Right lobe of liver (tissue), 6 donors: ENCODE results near the gene ZFAND6. TPM values are rescaled to one million over a fixed set of nuclear protein-coding genes. Genes with fewer than 3 reads are reported as not detected.

Source experiments
- ATAC-seq, 4 donors: fragments of 200-7000 bp; cut with Tn5 transposase; one replicate each; pipeline ENCODE4 v1.9.1; 2020; ENCODE audit warnings: mild to moderate bottlenecking in 4 of 4, moderate library complexity in 4 of 4
- DNase-seq, 3 donors: peaks; one replicate each; pipeline ENCODE4 v3.0.0-alpha.2; 2020
- H3K27ac ChIP-seq, 3 donors: fragments of 200-600 bp; one replicate each; pipeline ENCODE4 v1.8.0; 2022
- H3K27me3 ChIP-seq, 2 donors: fragments of 200-600 bp; one replicate each; pipeline ENCODE4 v1.8.0; 2022
- H3K36me3 ChIP-seq, 4 donors: fragments of 200-600 bp; sonication (generic) in 1 of 4; one replicate each; pipeline versions ENCODE4 v1.5.1 to v1.8.0; 2017 to 2022; ENCODE audit warnings: control low read depth in 1 of 4
- H3K4me1 ChIP-seq, 4 donors: fragments of 200-600 bp; sonication (generic) in 1 of 4; one replicate each; pipeline versions ENCODE4 v1.5.1 to v1.8.0; 2017 to 2022; ENCODE audit warnings: control low read depth in 1 of 4
- H3K4me3 ChIP-seq, 3 donors: fragments of 200-600 bp; one replicate each; pipeline ENCODE4 v1.8.0; 2022
- H3K9me3 ChIP-seq, 4 donors: fragments of 200-600 bp; sonication (generic) in 1 of 4; one replicate each; pipeline versions ENCODE4 v1.5.1 to v1.8.0; 2017 to 2022; ENCODE audit warnings: control low read depth in 1 of 4
- POLR2A ChIP-seq: fragments of 450-650 bp; IDR thresholded peaks from one replicate; pipeline ENCODE4 v1.6.1; 2017; ENCODE audit warnings: antibody characterized with exemption, mild to moderate bottlenecking
- WGBS: methylation state at CpG from one replicate; pipeline ENCODE4 v1.1.6; 2018; ENCODE audit warnings: low coverage, low lambda C conversion rate; ENCODE audit not compliant: insufficient coverage; ENCODE audit errors: missing lambda C conversion rate; 5-methylcytosine and 5-hydroxymethylcytosine counted together
- intact Hi-C, 2 donors: fragments of 100-400 bp; cut with DNase I; formaldehyde crosslinking; loops; one replicate each; pipeline versions ENCODE4 v1.11.2 to v1.14.1; 2022
- total RNA-seq, 6 experiments: library from RNA; depleted of rRNA in 2 of 6; stranded (reverse); fragments of >200 nt in 2 of 6; fragmentation: NEBNext Ultra II Directional in 3 of 6; extraction: Animal tissue kit (Norgen Biotek cat#: 25700) in 3 of 6; gene quantifications; one replicate each; pipeline versions ENCODE4 v1.1.0 to v1.2.4, GENCODE V29; 2016 to 2023
- TF ChIP-seq, protein P1 (sequence below), 4 donors: fragments of 200-600 bp in 3 of 4; fragments of 450-650 bp in 1 of 4; IDR thresholded peaks; one replicate each; pipeline versions ENCODE4 v1.5.1 to v1.8.0; 2016 to 2022; ENCODE audit warnings: antibody characterized with exemption in 4 of 4, mild to moderate bottlenecking in 2 of 4
- donor health status: DM: no; HTN: yes; CAD: no.
- donor health status: DM: no; HTN: no; CAD: no.
- donor health status: DM: no; HTN: no; CAD: no.
- donor health status: DM: no; HTN: yes; CAD: no.
- donor health status: DM: no; HTN: yes; CAD: no.

The ZFAND6 gene
- total RNA-seq, 6 experiments from 2014 or later: 46.1 to 111 (median 48.9) TPM

DNA sequence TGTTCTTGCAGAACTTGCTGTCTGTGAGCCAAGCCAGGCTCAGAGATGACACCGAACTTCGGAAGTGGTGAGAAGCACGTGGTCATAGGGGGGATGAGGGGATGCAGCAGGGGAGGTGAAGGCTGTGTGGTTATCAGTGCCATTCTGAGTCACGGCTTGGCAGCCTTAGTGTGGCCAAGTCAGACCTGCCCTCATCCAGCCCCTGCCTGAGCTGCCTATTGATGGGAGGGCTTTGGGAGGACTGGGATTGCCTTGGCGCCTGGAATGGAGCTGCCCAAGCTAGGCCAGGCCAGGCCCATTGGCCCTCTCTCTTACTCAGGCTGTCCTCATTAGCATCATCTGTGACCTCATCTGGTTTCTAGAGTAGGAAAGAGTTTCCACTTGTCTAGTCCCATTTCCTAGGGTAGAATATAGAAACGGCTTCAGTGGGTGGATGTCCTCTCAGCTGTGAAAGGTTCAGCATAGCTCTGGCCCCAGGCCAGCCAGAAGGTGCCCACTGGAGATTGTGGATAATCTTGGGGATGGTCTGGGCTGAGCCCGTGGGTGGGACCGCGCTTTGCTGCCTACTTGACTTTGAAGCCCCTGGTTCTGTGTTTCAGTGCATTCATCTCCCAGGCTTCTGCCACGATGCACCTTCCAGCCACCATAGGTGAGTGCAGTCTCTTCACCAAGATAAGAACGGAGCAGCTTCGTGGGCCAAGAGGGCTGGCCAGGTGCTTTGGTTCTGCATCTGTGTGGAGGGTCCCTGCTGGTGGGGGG, 100.5 kb downstream of the ZFAND6 start:
- WGBS: no CpG with 5 or more reads among the region's 12 CpGs
- no peak overlapping the region for H3K4me3 ChIP-seq
- no peaks in the 10 kb centered on the region for H3K9me3 ChIP-seq
- H3K36me3 ChIP-seq: peaks cover 0 to 31% (median 9%) of the 10 kb centered on the region in 4 donors
- DNase-seq (no peak), ATAC-seq (no peak)
- peak overlapping the region; percentile 20 to 75 (median 51) for H3K27ac ChIP-seq
- TF ChIP-seq, protein P1, sequence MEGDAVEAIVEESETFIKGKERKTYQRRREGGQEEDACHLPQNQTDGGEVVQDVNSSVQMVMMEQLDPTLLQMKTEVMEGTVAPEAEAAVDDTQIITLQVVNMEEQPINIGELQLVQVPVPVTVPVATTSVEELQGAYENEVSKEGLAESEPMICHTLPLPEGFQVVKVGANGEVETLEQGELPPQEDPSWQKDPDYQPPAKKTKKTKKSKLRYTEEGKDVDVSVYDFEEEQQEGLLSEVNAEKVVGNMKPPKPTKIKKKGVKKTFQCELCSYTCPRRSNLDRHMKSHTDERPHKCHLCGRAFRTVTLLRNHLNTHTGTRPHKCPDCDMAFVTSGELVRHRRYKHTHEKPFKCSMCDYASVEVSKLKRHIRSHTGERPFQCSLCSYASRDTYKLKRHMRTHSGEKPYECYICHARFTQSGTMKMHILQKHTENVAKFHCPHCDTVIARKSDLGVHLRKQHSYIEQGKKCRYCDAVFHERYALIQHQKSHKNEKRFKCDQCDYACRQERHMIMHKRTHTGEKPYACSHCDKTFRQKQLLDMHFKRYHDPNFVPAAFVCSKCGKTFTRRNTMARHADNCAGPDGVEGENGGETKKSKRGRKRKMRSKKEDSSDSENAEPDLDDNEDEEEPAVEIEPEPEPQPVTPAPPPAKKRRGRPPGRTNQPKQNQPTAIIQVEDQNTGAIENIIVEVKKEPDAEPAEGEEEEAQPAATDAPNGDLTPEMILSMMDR (IDR thresholded peaks at IDR 0.05): no peak
- no peak for TF ChIP-seq POLR2A
- intact Hi-C loops: no loop called here
- H3K27me3 ChIP-seq: no peaks in the 10 kb centered on the region
- H3K4me1 ChIP-seq: peaks cover 2 to 90% (median 51%) of the 10 kb centered on the region in 4 donors

DNA sequence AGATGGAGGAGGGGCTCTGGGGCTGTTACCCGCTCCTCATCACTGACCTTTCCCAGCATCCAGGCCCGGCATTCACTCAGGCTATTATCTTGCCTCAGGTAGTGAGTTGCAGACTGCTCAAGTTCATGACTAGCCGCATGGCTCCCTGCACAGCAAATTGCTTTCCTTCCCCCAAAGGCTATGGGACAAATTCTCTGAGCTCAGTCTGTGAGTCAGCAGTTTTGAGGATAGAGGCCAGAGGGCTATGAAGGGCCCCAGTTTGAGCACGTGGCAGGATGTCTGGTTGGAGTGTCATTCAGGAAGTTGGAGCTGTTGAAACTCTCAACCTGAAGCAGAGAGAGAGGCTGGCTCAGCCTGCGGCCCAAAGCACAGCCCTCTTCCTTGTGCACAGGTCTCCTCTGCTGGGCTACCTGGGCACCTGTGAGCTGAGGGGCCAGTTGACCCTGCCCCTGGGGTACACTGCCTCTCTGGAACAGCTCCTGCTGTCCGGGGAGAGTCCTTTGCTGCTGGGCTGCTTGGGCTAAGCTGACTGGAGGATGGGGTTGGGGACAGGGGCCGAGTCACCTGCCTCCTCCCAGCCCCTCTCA, 101.2 kb downstream of the ZFAND6 start:
- peak overlapping the region; percentile 20 to 75 (median 51) for H3K27ac ChIP-seq
- DNase-seq (peak; percentile 84 to 89 (median 88)), ATAC-seq (peak; percentile 62 to 77 (median 74))
- no peak overlapping the region for H3K4me3 ChIP-seq
- peaks cover 0 to 31% (median 9%) of the 10 kb centered on the region in 4 donors for H3K36me3 ChIP-seq
- H3K9me3 ChIP-seq: no peaks in the 10 kb centered on the region
- H3K4me1 ChIP-seq: peaks cover 2 to 83% (median 48%) of the 10 kb centered on the region in 4 donors
- 0% methylated on average over 3 of the region's 7 CpGs for WGBS
- TF ChIP-seq, protein P1 (IDR thresholded peaks at IDR 0.05): no peak
- TF ChIP-seq POLR2A: peak; percentile 79
- intact Hi-C loops: no loop called here
- H3K27me3 ChIP-seq: no peaks in the 10 kb centered on the region

DNA sequence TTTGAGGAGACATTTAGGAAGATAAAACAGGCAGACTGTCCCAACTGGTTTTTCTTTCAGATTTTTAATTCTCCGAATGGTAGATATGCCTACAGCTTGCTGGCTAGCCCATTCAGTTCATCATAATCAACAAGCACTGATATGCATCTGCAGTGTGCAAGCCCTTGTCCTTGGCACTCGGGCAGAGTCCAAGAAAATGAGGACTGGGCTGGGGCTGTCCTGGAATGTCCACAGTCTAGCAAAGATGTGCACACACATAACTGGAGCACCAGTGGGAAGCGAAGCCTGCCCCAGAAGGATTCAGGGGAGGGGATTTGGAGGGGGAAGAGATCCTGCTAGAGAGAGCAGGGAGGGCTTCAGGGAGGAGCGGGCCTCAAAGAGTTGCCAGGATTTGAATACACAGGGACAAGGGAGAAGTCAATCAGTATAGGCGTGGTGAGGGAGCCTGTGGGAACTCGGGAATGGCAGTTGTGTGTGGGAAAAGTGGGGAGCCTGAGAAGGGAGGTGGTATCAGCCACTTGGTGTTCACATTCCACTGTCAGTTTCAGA, 102.1 kb downstream of the ZFAND6 start:
- Histone ChIP-seq H3K4me3 (no peak overlapping the region), H3K27me3 (no peaks in the 10 kb centered on the region), H3K9me3 (no peaks in the 10 kb centered on the region), H3K36me3 (peaks cover 0 to 31% (median 9%) of the 10 kb centered on the region in 4 donors), H3K27ac (peak overlapping the region in 2 of 3 donors; percentile 1 to 75), H3K4me1 (peaks cover 2 to 75% (median 43%) of the 10 kb centered on the region in 4 donors)
- intact Hi-C loops: no loop called here
- TF ChIP-seq POLR2A: no peak
- TF ChIP-seq, protein P1 (IDR thresholded peaks at IDR 0.05): no peak
- ATAC-seq (peak in 1 of 4 donors; percentile 6), DNase-seq (no peak)
- 49% methylated on average over 6 of the region's 6 CpGs for WGBS

DNA sequence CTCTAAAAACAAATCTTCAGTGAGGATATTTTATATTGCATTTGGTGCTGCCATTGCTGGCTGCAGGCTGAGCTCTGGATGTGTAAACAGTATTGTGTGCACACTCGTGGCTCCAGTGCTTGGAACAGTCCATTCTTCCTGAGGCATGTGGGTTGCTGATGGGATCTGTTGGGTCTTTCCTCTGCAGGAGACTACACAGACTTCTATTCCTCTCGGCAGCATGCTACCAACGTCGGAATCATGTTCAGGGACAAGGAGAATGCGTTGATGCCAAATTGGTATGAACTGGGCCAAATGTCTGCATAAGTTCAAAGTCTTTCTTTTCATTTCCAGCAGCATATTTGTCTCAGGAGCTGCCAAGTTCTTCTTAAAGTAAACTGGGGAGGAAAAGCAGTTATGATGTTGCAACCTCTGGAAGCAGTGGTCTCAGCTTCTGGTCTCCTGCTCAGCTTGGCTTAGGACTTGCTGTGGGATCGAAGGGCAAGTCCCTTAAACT, 102.6 kb downstream of the ZFAND6 start:
- Histone ChIP-seq H3K27me3 (no peaks in the 10 kb centered on the region), H3K4me3 (no peak overlapping the region), H3K9me3 (no peaks in the 10 kb centered on the region), H3K36me3 (peaks cover 0 to 31% (median 9%) of the 10 kb centered on the region in 4 donors), H3K4me1 (peaks cover 2 to 69% (median 40%) of the 10 kb centered on the region in 4 donors), H3K27ac (peak overlapping the region in 2 of 3 donors; percentile 34 to 75)
- intact Hi-C loops: no loop called here
- DNase-seq (no peak), ATAC-seq (peak; percentile 40 to 69 (median 58))
- 20% methylated on average over 6 of the region's 6 CpGs for WGBS
- TF ChIP-seq POLR2A: no peak
- TF ChIP-seq, protein P1 (IDR thresholded peaks at IDR 0.05): no peak
